Muscle layer of duodenum (tissue), 2 donors: ENCODE results near the gene NUP214.
"Not testable (repeated sequence)": the region's sequence is repeated elsewhere in the genome, so short reads cannot be mapped to it uniquely, and the experiment has no call there.

ENCODE experiments used
- H3K27ac ChIP-seq: one replicate; pipeline ENCODE4 v1.7.0; 2013; ENCODE audit warnings: mild to moderate bottlenecking, low read length
- H3K27me3 ChIP-seq: one replicate; pipeline ENCODE4 v1.7.0; 2013; ENCODE audit warnings: low read depth, mild to moderate bottlenecking, control low read depth, low read length
- H3K36me3 ChIP-seq, 2 donors: one replicate each; pipeline ENCODE4 v1.7.0; 2013; ENCODE audit warnings: low read length in 2 of 2, control low read depth in 1 of 2, mild to moderate bottlenecking in 1 of 2; ENCODE audit not compliant: insufficient read depth in 2 of 2, control insufficient read depth in 1 of 2
- H3K4me1 ChIP-seq, 2 donors: one replicate each; pipeline ENCODE4 v1.7.0; 2013; ENCODE audit warnings: low read length in 2 of 2, mild to moderate bottlenecking in 2 of 2, control low read depth in 1 of 2, moderate library complexity in 1 of 2; ENCODE audit not compliant: insufficient read depth in 2 of 2, control insufficient read depth in 1 of 2
- H3K4me3 ChIP-seq, 2 donors: one replicate each; pipeline ENCODE4 v1.7.0; 2013; ENCODE audit warnings: low read length in 2 of 2, low read depth in 1 of 2, mild to moderate bottlenecking in 1 of 2
- H3K9me3 ChIP-seq, 2 donors: one replicate each; pipeline ENCODE4 v1.7.0; 2013; ENCODE audit warnings: low read length in 2 of 2, control low read depth in 1 of 2, mild to moderate bottlenecking in 1 of 2; ENCODE audit not compliant: control insufficient read depth in 1 of 2
- donor health status: healthy.

The NUP214 gene

DNA sequence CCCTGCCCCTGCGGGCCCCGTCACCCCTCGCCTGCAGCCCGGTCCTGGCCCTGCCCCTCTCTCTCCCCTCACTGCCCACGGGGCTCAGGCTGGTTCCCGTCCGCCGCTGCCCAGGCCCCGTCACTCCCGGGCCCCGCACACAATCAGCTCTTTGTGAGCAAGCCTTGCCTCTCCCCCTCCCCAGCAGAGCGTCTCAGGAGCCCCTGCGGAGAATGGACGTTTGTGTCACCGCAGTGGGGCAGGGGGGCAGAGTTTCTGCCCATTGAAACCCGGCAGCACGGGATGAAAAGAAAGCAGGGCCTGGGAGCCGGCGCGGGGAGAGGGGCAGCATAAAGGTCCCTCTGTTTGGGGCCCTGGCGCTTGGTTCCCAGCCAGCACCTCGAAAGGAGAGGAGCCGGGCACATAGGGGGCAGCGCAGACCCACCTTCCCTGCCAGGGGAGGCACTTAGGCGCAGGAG is 13.5 kb upstream of the NUP214 start:
- H3K4me3 ChIP-seq: no peak overlapping the region
- H3K27me3 ChIP-seq: no peaks in the 10 kb centered on the region
- no peaks in the 10 kb centered on the region for H3K36me3 ChIP-seq
- H3K9me3 ChIP-seq: no peaks in the 10 kb centered on the region
- no peak overlapping the region for H3K27ac ChIP-seq
- peaks cover 0 to 6% of the 10 kb centered on the region in 2 donors for H3K4me1 ChIP-seq

DNA sequence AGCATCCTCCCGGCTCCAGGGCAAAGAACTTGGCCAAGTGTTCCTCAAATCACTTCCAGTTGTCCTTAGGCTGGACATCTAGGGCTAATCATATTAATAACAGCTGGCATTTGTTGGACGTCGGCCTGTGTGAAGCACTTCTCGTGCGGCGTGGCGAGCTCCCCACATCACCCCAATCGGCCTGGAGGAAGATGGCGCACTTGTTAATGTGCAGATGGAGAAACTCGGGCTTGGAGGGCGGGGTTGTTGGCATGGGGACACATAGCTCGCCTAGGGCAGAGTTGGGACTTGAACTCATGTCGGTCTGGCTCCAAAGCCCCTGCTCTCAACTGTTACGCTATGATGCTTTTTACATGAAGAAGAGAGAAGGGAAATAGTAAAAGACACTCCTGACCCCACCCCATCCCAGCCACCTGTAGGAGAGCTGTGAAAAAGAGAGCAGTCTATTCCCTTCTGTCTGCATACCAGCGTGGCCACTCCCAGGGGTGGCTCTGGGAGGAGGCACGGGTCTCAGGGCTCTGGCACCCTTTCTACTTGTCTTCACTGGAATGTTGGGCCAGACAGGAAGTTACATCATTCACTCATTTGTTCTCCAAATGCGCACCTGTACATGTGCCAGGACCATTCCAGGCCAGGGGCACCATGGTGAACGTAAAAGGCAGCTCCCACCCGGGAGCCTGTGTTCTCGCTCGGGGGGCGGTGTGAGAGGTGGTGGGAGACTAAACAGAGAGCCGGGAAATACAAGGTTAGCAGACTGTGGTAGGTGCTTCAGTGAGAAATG is 12.8 kb upstream of the NUP214 start:
- no peaks in the 10 kb centered on the region for H3K27me3 ChIP-seq
- no peaks in the 10 kb centered on the region for H3K9me3 ChIP-seq
- H3K4me3 ChIP-seq: no peak overlapping the region
- peaks cover 0 to 6% of the 10 kb centered on the region in 2 donors for H3K4me1 ChIP-seq
- no peaks in the 10 kb centered on the region for H3K36me3 ChIP-seq
- no peak overlapping the region for H3K27ac ChIP-seq

DNA sequence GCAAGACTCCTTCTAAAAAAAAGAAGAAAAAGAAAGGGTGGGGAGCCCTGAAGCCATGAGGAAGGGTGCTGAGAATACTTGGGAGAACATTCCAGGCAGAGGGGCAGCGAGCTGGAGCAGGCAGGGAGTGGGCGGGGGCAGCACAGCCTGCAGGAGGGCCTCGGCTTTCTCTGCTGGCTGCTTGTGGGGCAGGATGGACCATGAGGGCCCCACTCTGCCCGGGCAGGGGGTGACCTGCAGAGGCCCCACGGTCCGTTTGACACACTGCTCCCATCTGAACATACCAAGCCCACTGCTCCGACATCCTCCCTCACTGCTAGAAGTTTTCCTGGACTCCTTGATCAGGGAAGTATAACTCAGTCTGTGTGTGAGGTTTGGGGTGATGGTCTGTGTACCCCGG is 11.7 kb upstream of the NUP214 start:
- Histone ChIP-seq H3K27ac (no peak overlapping the region), H3K4me1 (peaks cover 0 to 6% of the 10 kb centered on the region in 2 donors), H3K4me3 (no peak overlapping the region), H3K36me3 (no peaks in the 10 kb centered on the region), H3K9me3 (no peaks in the 10 kb centered on the region), H3K27me3 (no peaks in the 10 kb centered on the region)

DNA sequence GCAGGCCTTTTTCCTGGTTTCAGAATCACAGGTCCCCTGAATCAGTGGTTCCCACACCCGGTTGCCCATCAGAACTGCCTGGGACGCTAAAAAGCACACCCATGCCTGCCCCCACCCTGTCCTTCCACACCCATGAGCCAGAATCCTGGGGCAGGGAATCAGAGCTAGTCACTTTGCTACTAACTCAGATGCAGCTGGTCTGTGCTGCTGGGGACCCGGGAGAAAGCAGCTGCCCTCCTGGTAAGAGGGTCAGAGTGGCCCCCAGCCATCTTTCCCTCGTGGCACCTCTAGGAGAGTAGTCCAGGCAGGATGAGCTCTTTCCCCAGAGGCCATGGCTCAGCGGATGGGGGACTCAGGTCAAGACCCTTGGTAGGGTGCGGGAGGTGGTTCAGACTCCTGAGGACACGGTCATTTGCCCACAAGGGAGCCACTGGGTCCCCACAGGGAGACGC is 11.3 kb upstream of the NUP214 start:
- Histone ChIP-seq H3K27ac (no peak overlapping the region), H3K27me3 (no peaks in the 10 kb centered on the region), H3K36me3 (no peaks in the 10 kb centered on the region)

DNA sequence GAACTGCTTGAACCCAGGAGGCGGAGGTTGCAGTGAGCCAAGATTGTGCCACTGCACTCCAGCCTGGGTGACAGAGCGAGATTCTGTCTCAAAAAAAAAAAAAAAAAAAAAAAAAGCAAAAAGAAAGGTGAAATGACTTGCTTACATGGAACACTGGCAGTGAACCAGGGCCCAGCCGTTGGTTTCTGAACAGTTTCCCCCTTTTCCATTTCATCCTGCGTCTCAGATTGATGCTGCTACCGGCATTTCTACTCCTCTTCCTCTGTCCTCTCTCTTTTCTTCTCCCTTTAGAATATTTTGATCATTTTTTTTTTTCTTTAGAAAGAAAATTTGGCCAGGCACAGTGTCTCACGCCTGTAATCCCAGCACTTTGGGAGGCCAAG is 10.0 kb upstream of the NUP214 start:
- H3K4me1 ChIP-seq, H3K4me3 ChIP-seq, H3K9me3 ChIP-seq, H3K27ac ChIP-seq, H3K27me3 ChIP-seq, H3K36me3 ChIP-seq: not testable (repeated sequence)

More for the DNA sequence above, 11.3 kb upstream of the NUP214 start:
- no peaks in the 10 kb centered on the region for H3K9me3 ChIP-seq
- peaks cover 0 to 6% of the 10 kb centered on the region in 2 donors for H3K4me1 ChIP-seq
- H3K4me3 ChIP-seq: no peak overlapping the region

DNA sequence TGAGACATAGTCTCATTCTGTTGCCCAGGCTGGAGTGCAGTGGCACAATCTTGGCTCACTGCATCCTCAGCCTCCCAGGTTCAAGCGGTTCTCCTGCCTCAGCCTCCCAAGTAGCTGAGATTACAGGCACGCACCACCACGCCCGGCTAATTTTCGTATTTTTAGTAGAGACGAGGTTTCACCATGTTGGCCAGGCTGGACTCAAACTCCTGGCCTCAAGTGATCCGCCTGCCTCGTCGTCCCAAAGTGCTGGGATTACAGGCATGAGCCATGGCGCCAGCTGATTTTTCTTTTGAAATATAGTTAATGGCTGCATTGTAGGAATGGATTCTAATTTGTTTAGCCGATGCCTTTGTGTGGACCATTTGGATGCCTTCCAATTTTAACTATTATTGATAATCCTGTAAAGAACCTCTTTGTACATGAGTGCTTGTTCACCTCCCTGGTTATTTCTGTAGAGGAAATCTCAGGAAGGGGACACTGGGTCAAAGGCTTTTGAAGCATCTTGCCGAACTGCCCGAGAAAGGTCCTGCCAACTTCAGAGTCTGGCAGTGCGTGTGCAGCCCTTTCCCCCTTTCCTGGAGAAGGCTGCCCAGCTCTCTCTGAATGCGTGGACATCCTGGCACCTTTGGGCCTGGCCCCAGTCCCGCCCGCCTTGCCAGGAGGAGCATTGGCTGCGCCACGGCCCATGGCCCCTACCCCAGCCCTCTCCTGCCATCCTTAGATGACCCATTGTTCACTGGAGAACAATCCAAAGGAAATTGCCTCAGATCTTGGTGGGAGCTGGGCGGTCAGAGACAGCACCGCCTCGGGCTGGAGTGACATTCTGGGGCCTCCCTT is 8.9 kb upstream of the NUP214 start:
- H3K27me3 ChIP-seq: no peaks in the 10 kb centered on the region
- H3K9me3 ChIP-seq: no peaks in the 10 kb centered on the region
- no peak overlapping the region for H3K4me3 ChIP-seq
- H3K36me3 ChIP-seq: no peaks in the 10 kb centered on the region
- peaks cover 0 to 6% of the 10 kb centered on the region in 2 donors for H3K4me1 ChIP-seq
- H3K27ac ChIP-seq: no peak overlapping the region

DNA sequence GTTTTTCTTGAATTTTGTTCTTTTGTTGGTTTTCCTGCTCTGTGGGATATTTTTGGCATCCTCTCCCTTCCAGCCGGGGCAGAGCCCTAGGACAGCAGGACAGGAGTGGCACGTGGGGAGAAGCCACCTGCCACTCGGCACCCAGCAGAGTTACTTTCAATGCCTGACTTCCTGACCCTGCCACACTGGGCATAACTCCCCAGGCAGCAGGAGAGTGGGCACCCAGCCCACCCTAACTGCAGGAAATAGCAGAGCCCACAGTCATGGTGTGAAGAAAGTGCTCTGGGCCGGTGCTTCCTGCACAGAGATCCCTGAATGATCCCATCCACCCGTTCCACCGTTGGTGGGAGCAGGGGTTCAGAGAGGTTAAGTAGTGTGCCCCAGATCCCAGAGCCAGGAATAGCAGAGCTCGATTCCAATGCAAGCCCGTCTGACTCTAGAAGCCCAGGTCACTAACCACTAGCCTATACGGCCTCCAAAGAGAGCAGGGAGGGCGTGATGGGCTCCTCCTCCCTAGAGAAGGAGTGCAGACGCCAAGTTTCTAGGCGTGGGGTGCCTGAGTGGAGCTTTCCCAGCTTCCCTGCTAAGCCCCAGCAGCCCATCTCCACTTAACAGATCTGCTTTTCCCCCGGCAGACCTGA is 8.1 kb upstream of the NUP214 start:
- Histone ChIP-seq H3K9me3 (no peaks in the 10 kb centered on the region), H3K36me3 (no peaks in the 10 kb centered on the region), H3K27ac (no peak overlapping the region), H3K4me3 (no peak overlapping the region), H3K4me1 (no peaks in the 10 kb centered on the region), H3K27me3 (no peaks in the 10 kb centered on the region)

DNA sequence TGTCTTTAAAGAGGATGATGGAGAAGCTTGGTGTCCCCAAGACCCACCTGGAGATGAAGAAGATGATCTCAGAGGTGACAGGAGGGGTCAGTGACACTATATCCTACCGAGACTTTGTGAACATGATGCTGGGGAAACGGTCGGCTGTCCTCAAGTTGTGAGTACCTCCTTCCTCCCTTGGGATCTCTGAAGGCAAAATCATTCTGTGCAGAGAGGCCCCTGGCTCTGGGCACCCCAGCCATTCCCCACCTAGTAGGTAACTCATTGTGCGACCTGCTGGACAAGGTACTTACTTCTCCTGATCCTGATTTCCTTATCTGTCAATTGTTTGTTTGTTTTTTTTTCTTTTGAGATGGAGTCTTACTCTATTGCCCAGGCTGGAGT is 7.6 kb upstream of the NUP214 start:
- Histone ChIP-seq H3K9me3 (no peaks in the 10 kb centered on the region), H3K27me3 (no peaks in the 10 kb centered on the region), H3K36me3 (no peaks in the 10 kb centered on the region), H3K4me1 (no peaks in the 10 kb centered on the region), H3K27ac (no peak overlapping the region), H3K4me3 (no peak overlapping the region)

DNA sequence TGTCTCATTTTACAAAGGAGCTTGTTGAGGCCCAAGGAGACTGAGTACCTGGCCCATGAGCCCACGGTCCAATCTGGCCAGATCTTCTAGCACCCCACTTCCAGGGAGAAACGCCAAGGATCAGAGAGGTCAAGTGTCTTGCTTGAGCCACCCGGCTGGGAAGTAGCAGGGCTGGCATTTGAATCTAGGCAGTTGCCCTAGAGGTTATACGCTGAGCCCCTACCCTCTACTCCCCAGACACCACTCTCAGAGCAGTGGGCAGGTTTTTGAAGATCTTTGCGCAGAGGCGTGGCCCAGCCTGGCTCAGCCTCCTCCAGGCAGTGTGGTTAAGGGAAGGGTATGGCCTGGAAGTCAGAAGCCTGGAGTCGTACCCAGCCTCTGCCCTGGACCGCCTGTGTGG is 5.8 kb upstream of the NUP214 start:
- H3K27ac ChIP-seq: no peak overlapping the region
- no peak overlapping the region for H3K4me3 ChIP-seq
- no peaks in the 10 kb centered on the region for H3K9me3 ChIP-seq
- no peaks in the 10 kb centered on the region for H3K36me3 ChIP-seq
- peaks cover 0 to 2% of the 10 kb centered on the region in 2 donors for H3K4me1 ChIP-seq
- no peaks in the 10 kb centered on the region for H3K27me3 ChIP-seq

DNA sequence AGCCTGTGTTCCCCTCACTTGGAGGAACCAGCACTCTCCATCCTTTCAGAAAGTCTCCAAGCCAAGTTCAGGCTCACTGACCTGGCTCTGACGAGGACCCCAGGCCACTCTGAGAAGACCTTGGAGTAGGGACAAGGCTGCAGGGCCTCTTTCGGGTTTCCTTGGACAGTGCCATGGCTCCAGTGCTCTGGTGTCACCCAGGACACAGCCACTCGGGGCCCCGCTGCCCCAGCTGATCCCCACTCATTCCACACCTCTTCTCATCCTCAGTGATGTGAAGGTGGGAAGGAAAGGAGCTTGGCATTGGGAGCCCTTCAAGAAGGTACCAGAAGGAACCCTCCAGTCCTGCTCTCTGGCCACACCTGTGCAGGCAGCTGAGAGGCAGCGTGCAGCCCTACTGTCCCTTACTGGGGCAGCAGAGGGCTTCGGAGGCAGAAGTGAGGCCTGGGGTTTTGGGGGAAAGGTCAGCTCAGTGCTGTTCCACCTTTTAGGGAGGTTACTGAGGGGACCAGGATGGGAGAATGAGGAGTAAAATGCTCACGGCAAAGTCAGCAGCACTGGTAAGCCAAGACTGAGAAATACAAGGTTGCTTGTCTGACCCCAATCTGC is 4.7 kb upstream of the NUP214 start:
- H3K27me3 ChIP-seq: no peaks in the 10 kb centered on the region
- H3K27ac ChIP-seq: no peak overlapping the region
- no peaks in the 10 kb centered on the region for H3K36me3 ChIP-seq
- no peaks in the 10 kb centered on the region for H3K9me3 ChIP-seq
- H3K4me3 ChIP-seq: no peak overlapping the region
- peaks cover 0 to 4% of the 10 kb centered on the region in 2 donors for H3K4me1 ChIP-seq

DNA sequence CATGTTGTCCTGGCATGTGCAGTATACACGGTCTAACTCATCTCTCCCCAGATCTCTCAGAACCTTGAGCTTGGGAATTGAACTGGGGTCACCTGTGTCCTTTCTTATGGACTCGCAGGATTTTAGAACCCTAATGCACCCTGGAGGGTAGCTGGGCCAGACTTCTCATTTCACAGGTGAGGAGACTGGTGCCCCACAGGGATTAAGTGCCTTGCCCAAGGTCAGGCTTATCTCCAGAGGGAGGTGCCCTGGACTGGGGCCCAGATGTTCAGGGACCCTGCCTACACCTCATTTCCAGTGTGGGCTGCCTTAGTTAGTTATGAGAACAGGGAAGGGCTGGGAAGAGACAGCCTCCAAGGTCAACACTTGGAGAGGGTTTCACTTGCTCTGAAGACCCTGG is 4.0 kb upstream of the NUP214 start:
- Histone ChIP-seq H3K27ac (no peak overlapping the region), H3K4me1 (peaks cover 0 to 8% of the 10 kb centered on the region in 2 donors), H3K9me3 (no peaks in the 10 kb centered on the region), H3K4me3 (no peak overlapping the region), H3K36me3 (no peaks in the 10 kb centered on the region), H3K27me3 (no peaks in the 10 kb centered on the region)
